Activated CD4-positive, alpha-beta T cell treated with anti-CD3 and anti-CD28 coated beads for 36 hours (primary cell): ENCODE data around the gene DOC2B. TPM values are rescaled to one million over a fixed set of nuclear protein-coding genes. Genes with fewer than 3 reads are reported as not detected.
"Not testable (repeated sequence)": the region's sequence is repeated elsewhere in the genome, so short reads cannot be mapped to it uniquely, and the experiment has no call there.

Source experiments
- ATAC-seq: fragments of 200-7000 bp; cut with Tn5 transposase; one replicate; pipeline ENCODE4 v1.10.0; 2021; ENCODE audit warnings: mild to moderate bottlenecking, moderate library complexity
- CTCF ChIA-PET: fragments of 350-600 bp; sonication (Branson Sonifier 250); formaldehyde crosslinking; loops from one replicate; lab custom pipeline; 2021; ENCODE audit warnings: antibody characterized with exemption; lab: Charles Lee
- POLR2A ChIA-PET: fragments of 350-600 bp; sonication (Branson Sonifier 250); formaldehyde crosslinking; loops from one replicate; lab custom pipeline; 2021; ENCODE audit warnings: antibody characterized with exemption, inconsistent platforms; lab: Charles Lee
- DNase-seq: peaks from one replicate; pipeline ENCODE4 v3.0.0-alpha.2; 2020
- H3K27ac Mint-ChIP-seq: one replicate; pipeline ENCODE4 v1.8.0; 2021; ENCODE audit warnings: mixed read lengths
- H3K27me3 Mint-ChIP-seq: one replicate; pipeline ENCODE4 v1.8.0; 2021; ENCODE audit warnings: mixed read lengths
- H3K36me3 Mint-ChIP-seq: one replicate; pipeline ENCODE4 v1.8.0; 2021; ENCODE audit warnings: low read depth, mixed read lengths
- H3K4me1 Mint-ChIP-seq: one replicate; pipeline ENCODE4 v1.8.0; 2021; ENCODE audit warnings: mixed read lengths
- H3K4me3 Mint-ChIP-seq: one replicate; pipeline ENCODE4 v1.8.0; 2021; ENCODE audit warnings: mild to moderate bottlenecking, moderate library complexity, mixed read lengths
- H3K9me3 Mint-ChIP-seq: one replicate; pipeline ENCODE4 v1.8.0; 2021; ENCODE audit warnings: low read depth, mixed read lengths
- intact Hi-C, 2 experiments: fragments of 100-400 bp; cut with DNase I in 1 of 2; cut with micrococcal nuclease in 1 of 2; formaldehyde crosslinking; loops; one replicate each; pipeline versions ENCODE4 v1.14.2 to v1.15.1; 2022 to 2024; cut with DNase I, micrococcal nuclease
- total RNA-seq, 2 experiments: library from RNA; stranded (reverse); gene quantifications; one replicate each; pipeline ENCODE4 v1.2.3, GENCODE V29; 2021

Gene DOC2B
- total RNA-seq, 2 experiments from 2014 or later: 0.04 to 0.27 TPM

DNA sequence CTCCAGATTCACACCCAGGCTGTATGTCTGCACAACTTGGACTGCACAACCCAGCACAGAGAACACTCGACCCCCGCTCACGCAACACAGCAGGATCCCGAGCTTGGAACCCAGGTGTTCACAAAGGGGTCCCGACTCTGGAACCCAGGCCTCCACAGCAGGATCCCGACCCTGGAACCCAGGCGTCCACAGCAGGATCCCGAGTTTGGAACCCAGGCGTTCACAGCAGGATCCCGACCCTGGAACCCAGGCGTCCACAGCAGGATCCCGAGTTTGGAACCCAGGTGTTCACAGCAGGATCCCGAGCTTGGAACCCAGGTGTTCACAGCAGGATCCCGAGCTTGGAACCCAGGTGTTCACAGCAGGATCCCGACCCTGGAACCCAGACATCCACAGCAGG lies 16.8 kb upstream of the DOC2B start:
- ATAC-seq, H3K4me1 Mint-ChIP-seq, DNase-seq, H3K4me3 Mint-ChIP-seq, H3K27ac Mint-ChIP-seq, POLR2A ChIA-PET, H3K9me3 Mint-ChIP-seq, intact Hi-C loops, H3K36me3 Mint-ChIP-seq: not testable (repeated sequence)
- peaks cover 17% of the 10 kb centered on the region for H3K27me3 Mint-ChIP-seq
- CTCF ChIA-PET: interaction anchor here (0.5 to 0.6 kb wide), 2 partner anchors 125 to 740 kb away, joined by 3 read pairs; no protein-coding TSS in a partner anchor

DNA sequence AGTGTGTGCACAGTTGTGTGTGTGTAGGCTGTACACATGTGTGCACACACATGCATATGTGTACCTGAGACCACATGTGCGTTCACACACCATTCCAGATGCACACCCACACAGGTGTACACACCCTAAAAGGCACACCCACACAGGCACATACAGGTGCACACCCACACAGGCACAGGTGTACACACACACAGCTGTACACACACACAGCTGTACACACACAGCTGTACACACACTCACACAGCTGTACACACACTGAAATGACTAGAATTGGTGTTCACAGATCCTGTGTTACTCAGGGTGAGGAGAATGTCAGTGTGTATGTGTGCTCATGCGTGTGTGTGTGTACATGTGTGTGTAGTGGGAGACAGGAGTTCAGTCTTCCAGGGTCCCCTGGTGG lies 15.9 kb upstream of the DOC2B start:
- Mint-ChIP-seq H3K36me3 (no peaks in the 10 kb centered on the region), H3K9me3 (no peaks in the 10 kb centered on the region), H3K4me3 (no peak overlapping the region), H3K4me1 (no peaks in the 10 kb centered on the region), H3K27ac (no peak overlapping the region), H3K27me3 (peaks cover 17% of the 10 kb centered on the region)
- CTCF ChIA-PET: no interaction called here
- DNase-seq (no peak), ATAC-seq (no peak)
- POLR2A ChIA-PET: interaction anchor here (0.5 kb wide), 1 partner anchor 52 kb away, joined by 5 read pairs; no protein-coding TSS in a partner anchor
- intact Hi-C loops: no loop called here

DNA sequence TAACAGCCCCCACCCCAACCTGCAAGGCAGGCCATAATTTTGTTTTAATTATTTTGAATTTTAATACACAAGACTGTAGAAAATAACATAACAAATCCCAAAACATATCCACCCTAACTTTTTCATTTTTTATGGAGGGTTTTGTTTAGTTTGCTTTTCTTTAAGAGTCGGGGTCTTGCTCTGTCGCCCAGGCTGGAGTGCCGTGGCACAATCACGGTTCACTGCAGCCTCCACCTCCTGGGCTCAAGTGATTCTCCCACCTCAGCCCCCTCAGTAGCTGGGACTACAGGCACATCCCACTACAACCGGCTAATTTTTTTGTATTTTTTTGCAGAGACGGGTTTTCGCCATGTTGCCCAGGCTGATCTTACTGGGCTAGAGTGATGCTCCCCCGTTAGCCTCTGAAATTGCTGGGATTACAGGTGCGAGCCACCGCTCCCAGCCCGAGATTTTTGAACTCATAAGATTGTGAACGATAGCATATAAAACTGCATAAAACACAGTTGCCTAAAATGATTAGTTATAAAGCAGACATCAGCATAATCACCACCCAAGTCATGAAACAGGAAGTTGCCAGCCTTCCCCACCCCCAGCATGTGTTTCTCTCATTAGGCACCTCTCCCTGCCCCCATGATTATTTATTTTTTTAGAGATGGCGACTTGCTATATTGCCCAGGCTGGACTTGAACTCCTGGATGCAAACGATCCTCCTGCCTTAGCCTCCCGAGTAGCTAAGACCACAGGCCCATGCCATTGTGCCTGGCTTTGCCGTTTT lies 13.6 kb upstream of the DOC2B start:
- no peak for DNase-seq
- ATAC-seq: no peak
- H3K9me3 Mint-ChIP-seq: no peaks in the 10 kb centered on the region
- H3K36me3 Mint-ChIP-seq: no peaks in the 10 kb centered on the region
- peaks cover 14% of the 10 kb centered on the region for H3K27me3 Mint-ChIP-seq
- H3K27ac Mint-ChIP-seq: no peak overlapping the region
- CTCF ChIA-PET: interaction anchor here (0.7 kb wide), 1 partner anchor 38 kb away, joined by 3 read pairs; no protein-coding TSS in a partner anchor
- intact Hi-C loops: no loop called here
- no peak overlapping the region for H3K4me3 Mint-ChIP-seq
- POLR2A ChIA-PET: no interaction called here
- H3K4me1 Mint-ChIP-seq: no peaks in the 10 kb centered on the region

DNA sequence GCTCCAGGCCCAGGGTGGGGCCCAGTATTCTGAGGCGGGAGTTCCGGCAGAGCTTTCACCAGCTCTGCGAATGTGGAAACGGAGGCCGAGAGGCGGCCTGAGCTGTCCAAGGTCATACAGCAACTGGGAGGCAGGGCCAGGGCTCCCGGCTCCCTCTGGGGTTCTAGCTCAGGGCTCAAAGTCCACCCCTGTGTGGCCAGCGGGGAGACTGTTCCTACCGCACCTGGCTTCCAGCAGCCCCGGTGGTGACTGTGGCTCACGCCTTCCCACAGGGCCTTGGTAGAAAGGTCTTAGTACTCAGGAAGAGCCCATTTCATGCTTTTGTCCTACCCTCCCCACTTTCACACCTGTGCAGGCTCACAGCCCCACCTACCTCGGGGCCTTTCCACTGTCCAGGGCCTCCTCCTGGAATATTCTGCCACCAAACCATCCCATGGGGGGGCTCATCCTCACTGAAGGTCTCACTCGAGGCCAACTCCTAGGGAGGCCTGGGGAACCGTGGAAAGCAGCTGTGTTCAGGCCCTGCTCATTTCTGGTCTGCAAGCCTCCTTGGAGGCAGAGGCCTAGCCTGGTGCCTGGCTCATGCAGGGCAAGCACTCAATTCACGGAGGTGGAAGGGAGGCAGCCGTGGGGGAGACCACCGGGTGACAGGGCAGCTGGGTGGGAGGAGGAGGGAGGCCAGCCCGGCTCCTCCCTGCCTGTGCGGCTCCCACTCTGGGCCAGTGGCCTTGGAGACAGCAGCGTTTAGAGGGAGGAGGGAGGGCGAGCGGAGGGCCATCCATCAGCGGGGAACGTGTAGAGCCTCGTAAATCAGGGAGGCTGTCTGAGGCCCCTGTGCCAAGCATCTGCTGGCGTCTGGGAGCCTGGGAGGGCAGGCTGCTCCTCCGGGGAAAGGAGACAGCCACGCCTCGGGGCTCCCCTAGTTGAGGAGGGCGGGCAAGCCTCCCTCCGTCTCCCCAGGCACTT lies 12.7 kb upstream of the DOC2B start:
- ATAC-seq (no peak), DNase-seq (no peak)
- peaks cover 8% of the 10 kb centered on the region for H3K27me3 Mint-ChIP-seq
- H3K9me3 Mint-ChIP-seq: no peaks in the 10 kb centered on the region
- no peaks in the 10 kb centered on the region for H3K4me1 Mint-ChIP-seq
- ChIA-PET POLR2A (no interaction called here), CTCF (interaction anchor here (0.6 to 0.7 kb wide), 2 partner anchors 39 to 120 kb away, joined by 3 to 4 read pairs; no protein-coding TSS in a partner anchor)
- H3K27ac Mint-ChIP-seq: no peak overlapping the region
- no peaks in the 10 kb centered on the region for H3K36me3 Mint-ChIP-seq
- H3K4me3 Mint-ChIP-seq: no peak overlapping the region
- intact Hi-C loops: no loop called here

DNA sequence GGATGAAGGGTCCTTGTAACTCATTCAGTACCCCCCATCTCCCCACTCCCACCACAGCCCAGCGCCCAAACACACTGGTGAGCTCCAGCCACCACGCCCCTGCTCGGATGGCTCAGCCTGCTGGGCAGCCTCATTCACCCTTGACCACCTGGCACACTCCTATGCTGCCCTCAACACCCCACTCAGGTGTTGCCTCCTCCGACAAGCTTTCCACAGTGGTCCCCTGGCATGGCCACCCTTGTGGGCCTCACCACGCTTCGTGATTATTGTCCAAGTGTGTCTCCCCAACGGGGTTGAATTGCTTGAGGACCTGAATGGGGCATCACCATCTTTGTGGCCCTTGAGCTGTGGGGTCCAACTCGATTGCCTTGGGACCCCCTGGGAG lies 12.0 kb upstream of the DOC2B start:
- no peak for DNase-seq
- intact Hi-C loops: no loop called here
- no peaks in the 10 kb centered on the region for H3K9me3 Mint-ChIP-seq
- H3K27ac Mint-ChIP-seq: no peak overlapping the region
- ChIA-PET CTCF (interaction anchor here (0.9 kb wide), 1 partner anchor 91 kb away, joined by 3 read pairs; no protein-coding TSS in a partner anchor), POLR2A (no interaction called here)
- no peak overlapping the region for H3K4me3 Mint-ChIP-seq
- ATAC-seq: no peak
- peaks cover 6% of the 10 kb centered on the region for H3K27me3 Mint-ChIP-seq
- no peaks in the 10 kb centered on the region for H3K4me1 Mint-ChIP-seq
- no peaks in the 10 kb centered on the region for H3K36me3 Mint-ChIP-seq

DNA sequence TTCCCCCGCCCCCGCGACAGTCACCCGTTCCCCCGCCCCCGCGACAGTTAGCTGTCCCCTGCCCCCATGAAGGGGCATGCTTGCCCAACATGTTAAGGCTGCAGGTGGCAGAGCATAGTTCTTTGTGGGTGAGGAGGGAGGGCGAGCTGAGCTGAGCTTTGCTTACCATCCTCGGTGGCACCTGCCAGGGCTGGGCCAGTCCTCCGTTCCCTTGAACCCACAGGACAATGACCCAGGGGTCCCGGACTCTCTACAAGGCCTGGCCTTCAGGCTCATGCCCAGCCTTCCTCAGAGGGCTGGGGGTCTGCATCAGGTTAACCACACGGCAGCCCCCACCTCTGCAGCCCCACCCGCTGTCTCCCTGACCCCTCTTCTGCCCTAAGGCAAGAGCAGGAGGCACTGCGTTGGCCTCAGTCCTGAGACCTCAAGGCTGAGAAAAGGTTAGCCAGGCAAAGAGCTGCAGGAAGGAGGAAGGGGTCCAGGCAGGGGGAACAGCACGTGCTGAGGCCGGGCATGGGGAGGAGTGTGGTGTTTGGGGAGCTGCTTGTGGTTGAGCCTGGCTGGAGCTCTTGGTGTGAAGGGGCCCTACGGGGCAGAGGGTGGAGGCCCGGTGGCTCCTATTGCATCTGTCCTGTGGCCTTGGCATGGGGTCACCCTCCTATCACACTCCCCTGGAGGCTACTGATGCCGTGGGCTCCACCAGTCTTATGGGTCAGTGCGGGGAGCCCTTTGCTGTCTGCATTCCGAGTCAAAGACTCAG lies 11.4 kb upstream of the DOC2B start:
- H3K9me3 Mint-ChIP-seq: no peaks in the 10 kb centered on the region
- H3K36me3 Mint-ChIP-seq: no peaks in the 10 kb centered on the region
- ChIA-PET CTCF (interaction anchor here (0.9 kb wide), 1 partner anchor 91 kb away, joined by 3 read pairs; no protein-coding TSS in a partner anchor), POLR2A (no interaction called here)
- ATAC-seq (no peak), DNase-seq (no peak)
- H3K27ac Mint-ChIP-seq: no peak overlapping the region
- peaks cover 6% of the 10 kb centered on the region for H3K27me3 Mint-ChIP-seq
- H3K4me1 Mint-ChIP-seq: no peaks in the 10 kb centered on the region
- intact Hi-C loops: no loop called here
- no peak overlapping the region for H3K4me3 Mint-ChIP-seq

DNA sequence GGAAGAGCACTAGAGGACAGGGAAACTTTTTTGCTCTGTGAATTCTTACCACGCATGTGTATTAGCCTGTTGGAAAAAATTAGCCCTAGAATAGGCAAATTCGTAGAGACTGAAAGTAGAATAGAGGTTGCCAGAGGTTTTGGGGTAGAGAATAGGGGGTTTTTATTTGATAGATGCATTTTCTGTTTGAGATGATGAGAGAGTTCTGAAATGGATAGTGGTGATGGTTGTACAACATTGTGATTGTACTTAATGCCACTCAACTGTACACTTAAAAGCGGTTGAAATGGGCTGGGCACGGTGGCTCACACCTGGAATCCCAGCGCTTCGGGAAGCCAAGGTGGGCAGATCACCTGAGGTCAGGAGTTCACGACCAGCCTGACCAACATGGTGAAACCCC lies 8.0 kb upstream of the DOC2B start:
- Mint-ChIP-seq H3K27ac (no peak overlapping the region), H3K4me1 (peaks cover 4% of the 10 kb centered on the region), H3K4me3 (no peak overlapping the region), H3K27me3 (peaks cover 3% of the 10 kb centered on the region), H3K9me3 (no peaks in the 10 kb centered on the region), H3K36me3 (no peaks in the 10 kb centered on the region)
- no peak for DNase-seq
- ChIA-PET CTCF (interaction anchor here (1.1 kb wide), 1 partner anchor 511 kb away, joined by 3 read pairs; no protein-coding TSS in a partner anchor), POLR2A (no interaction called here)
- intact Hi-C loops: no loop called here
- no peak for ATAC-seq

DNA sequence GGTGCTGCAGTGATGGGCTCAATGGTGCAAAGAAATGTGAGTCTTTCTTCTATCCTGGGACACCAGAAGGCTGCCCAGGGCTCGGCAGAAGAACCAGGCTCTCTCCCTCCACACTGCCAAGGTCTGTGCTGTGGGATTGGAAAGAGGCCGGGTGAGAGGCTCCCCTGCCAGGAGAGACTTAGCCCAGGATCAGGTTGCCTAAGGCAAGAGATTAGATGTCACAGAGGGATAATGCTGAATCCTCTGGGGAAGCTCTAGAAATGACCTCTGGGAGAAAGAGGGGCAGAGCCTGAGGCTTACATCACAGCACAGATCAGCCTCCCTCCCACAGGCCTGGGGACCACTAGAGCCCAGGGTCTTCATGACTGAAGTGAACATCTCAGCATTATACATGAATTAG lies 5.7 kb upstream of the DOC2B start:
- Mint-ChIP-seq H3K27me3 (peaks cover 18% of the 10 kb centered on the region), H3K27ac (no peak overlapping the region), H3K4me1 (peaks cover 4% of the 10 kb centered on the region), H3K4me3 (no peak overlapping the region), H3K9me3 (no peaks in the 10 kb centered on the region), H3K36me3 (no peaks in the 10 kb centered on the region)
- POLR2A ChIA-PET: no interaction called here
- ATAC-seq (no peak), DNase-seq (no peak)
- CTCF ChIA-PET: no interaction called here
- intact Hi-C loops: no loop called here

DNA sequence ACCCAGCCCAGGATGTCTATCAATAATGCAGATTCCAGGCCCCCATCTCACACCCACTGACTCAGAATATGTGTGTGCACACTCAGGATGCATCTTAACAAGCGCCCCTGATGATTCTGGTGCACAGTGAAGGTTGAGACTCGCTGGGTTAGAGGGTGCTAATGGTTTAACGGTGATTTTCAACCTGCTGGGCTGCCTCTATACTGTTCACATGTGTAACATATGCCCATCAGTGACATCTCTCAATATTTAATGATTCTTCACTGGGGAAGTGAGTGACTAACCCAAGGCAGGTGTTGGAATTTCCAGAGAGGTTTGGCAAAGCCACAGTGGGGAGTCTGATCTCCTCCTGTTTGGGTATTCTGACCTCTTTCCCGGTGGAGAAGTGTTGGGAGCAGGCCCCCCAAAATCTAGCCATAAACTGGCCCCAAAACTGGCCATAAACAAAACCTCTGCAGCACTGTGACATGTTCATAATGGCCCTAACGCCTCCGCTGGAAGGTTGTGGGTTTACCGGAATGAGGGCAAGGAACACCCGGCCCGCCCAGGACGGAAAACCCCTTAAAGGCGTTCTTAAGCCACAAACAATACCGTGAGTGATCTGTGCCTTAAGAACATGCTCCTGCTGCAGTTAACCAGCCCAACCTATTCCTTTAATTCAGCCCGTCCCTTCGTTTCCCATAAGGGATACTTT lies 4.1 kb upstream of the DOC2B start:
- peak; percentile 44 for DNase-seq
- POLR2A ChIA-PET: no interaction called here
- intact Hi-C loops: no loop called here
- no peaks in the 10 kb centered on the region for H3K9me3 Mint-ChIP-seq
- no peak for ATAC-seq
- H3K27me3 Mint-ChIP-seq: peaks cover 22% of the 10 kb centered on the region
- H3K27ac Mint-ChIP-seq: no peak overlapping the region
- CTCF ChIA-PET: no interaction called here
- peaks cover 4% of the 10 kb centered on the region for H3K4me1 Mint-ChIP-seq
- no peak overlapping the region for H3K4me3 Mint-ChIP-seq
- no peaks in the 10 kb centered on the region for H3K36me3 Mint-ChIP-seq

DNA sequence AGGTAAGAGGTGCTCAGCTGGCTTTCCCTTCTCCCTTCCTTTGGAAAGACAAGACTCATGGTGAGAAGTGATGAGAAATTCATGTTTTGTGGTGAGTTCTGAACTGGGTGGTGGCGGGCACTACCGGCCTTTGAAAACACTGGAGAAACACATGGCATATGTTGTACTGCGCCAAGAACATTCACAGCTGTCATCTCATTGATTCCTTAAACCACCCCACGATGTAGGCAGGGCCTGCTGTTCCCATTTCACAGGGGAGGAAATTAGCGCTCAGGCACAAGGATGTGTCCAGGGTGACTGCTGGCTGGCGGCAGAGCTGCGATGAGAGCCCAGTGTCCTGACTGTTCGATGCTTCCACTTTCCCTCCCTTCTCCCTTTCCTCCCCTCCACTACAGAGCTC lies 1.6 kb upstream of the DOC2B start:
- no peak overlapping the region for H3K4me3 Mint-ChIP-seq
- intact Hi-C loops: no loop called here
- peaks cover 4% of the 10 kb centered on the region for H3K4me1 Mint-ChIP-seq
- H3K27me3 Mint-ChIP-seq: peaks cover 30% of the 10 kb centered on the region
- H3K36me3 Mint-ChIP-seq: no peaks in the 10 kb centered on the region
- CTCF ChIA-PET: no interaction called here
- no peak overlapping the region for H3K27ac Mint-ChIP-seq
- POLR2A ChIA-PET: no interaction called here
- no peaks in the 10 kb centered on the region for H3K9me3 Mint-ChIP-seq
- DNase-seq (no peak), ATAC-seq (no peak)
